Neuronal stem cell (in vitro differentiated cells): Measurements from ENCODE around the gene SENP7.
"Not testable (repeated sequence)": the region's sequence is repeated elsewhere in the genome, so short reads cannot be mapped to it uniquely, and the experiment has no call there.

Experiments used
- DNase-seq: peaks from one replicate; pipeline ENCODE4 v3.0.0-alpha.2; 2013; ENCODE audit warnings: low spot score
- H2AFZ ChIP-seq: one replicate; pipeline ENCODE4 v1.6.1; 2013; ENCODE audit warnings: mild to moderate bottlenecking, low read length, inconsistent platforms
- H2AK5ac ChIP-seq: 2 replicates; pipeline ENCODE4 v1.6.1; 2013; ENCODE audit warnings: low read depth, mild to moderate bottlenecking, inconsistent platforms, low read length, moderate library complexity, mixed read lengths
- H2BK120ac ChIP-seq: 2 replicates; pipeline ENCODE4 v1.6.1; 2013; ENCODE audit warnings: low read depth, mild to moderate bottlenecking, inconsistent platforms, low read length, moderate library complexity, mixed read lengths
- H2BK12ac ChIP-seq: one replicate; pipeline ENCODE4 v1.6.1; 2013; ENCODE audit warnings: low read length, inconsistent platforms
- H2BK15ac ChIP-seq: 2 replicates; pipeline ENCODE4 v1.6.1; 2013; ENCODE audit warnings: mild to moderate bottlenecking, low read length, inconsistent platforms, mixed read lengths
- H2BK5ac ChIP-seq: one replicate; pipeline ENCODE4 v1.6.1; 2013; ENCODE audit warnings: inconsistent platforms, mild to moderate bottlenecking, low read length, moderate library complexity
- H3K14ac ChIP-seq: one replicate; pipeline ENCODE4 v1.6.1; 2013; ENCODE audit warnings: low read length, inconsistent platforms
- H3K18ac ChIP-seq: 2 replicates; pipeline ENCODE4 v1.6.1; 2013; ENCODE audit warnings: low read length, inconsistent platforms
- H3K23ac ChIP-seq: 2 replicates; pipeline ENCODE4 v1.6.1; 2013; ENCODE audit warnings: low read depth, mild to moderate bottlenecking, mixed read lengths, low read length, inconsistent platforms; ENCODE audit not compliant: poor library complexity
- H3K27ac ChIP-seq: replicated peaks from 3 replicates; pipeline ENCODE4 v1.5.1; 2013; ENCODE audit warnings: low read length, inconsistent platforms
- H3K27me3 ChIP-seq, 3 experiments: 2 replicates each; pipeline ENCODE4 v1.6.1; 2013; ENCODE audit warnings: low read length in 3 of 3, mild to moderate bottlenecking in 2 of 3, inconsistent platforms in 1 of 3, low read depth in 1 of 3, mixed read lengths in 1 of 3, moderate library complexity in 1 of 3; ENCODE audit not compliant: control insufficient read depth in 3 of 3, insufficient read depth in 3 of 3
- H3K36me3 ChIP-seq, 2 donors: replicated peaks in 1 of 2; 2 replicates each; pipeline ENCODE4 v1.6.1; 2013; ENCODE audit warnings: low read length in 2 of 2; ENCODE audit not compliant: control insufficient read depth in 2 of 2, insufficient read depth in 2 of 2
- H3K4ac ChIP-seq: 2 replicates; pipeline ENCODE4 v1.6.1; 2013; ENCODE audit warnings: inconsistent platforms, mild to moderate bottlenecking, low read length, moderate library complexity
- H3K4me1 ChIP-seq, 2 donors: 1 replicate in 1 of 2; 2 replicates in 1 of 2; pipeline ENCODE4 v1.6.1; 2013; ENCODE audit warnings: low read length in 2 of 2, low read depth in 1 of 2; ENCODE audit not compliant: control insufficient read depth in 2 of 2, insufficient read depth in 1 of 2
- H3K4me2 ChIP-seq: one replicate; pipeline ENCODE4 v1.6.1; 2013; ENCODE audit warnings: mild to moderate bottlenecking, low read length, inconsistent platforms; ENCODE audit not compliant: insufficient read depth, poor library complexity, severe bottlenecking
- H3K4me3 ChIP-seq, 2 donors: 2 replicates each; pipeline ENCODE4 v1.5.1; 2013; ENCODE audit warnings: low read length in 2 of 2, mild to moderate bottlenecking in 2 of 2, inconsistent platforms in 1 of 2, moderate library complexity in 1 of 2
- H3K79me1 ChIP-seq: one replicate; pipeline ENCODE4 v1.6.1; 2013; ENCODE audit warnings: low read depth, mild to moderate bottlenecking, inconsistent platforms, low read length, moderate library complexity
- H3K9ac ChIP-seq: one replicate; pipeline ENCODE4 v1.6.1; 2013; ENCODE audit warnings: mild to moderate bottlenecking, low read depth, low read length, inconsistent platforms; ENCODE audit not compliant: poor library complexity
- H3K9me3 ChIP-seq, 2 donors: replicated peaks in 1 of 2; 2 replicates each; pipeline versions ENCODE3 to v1.6.1; 2013; ENCODE audit warnings: low read length in 2 of 2, mild to moderate bottlenecking in 2 of 2, inconsistent platforms in 1 of 2, low read depth in 1 of 2, mixed read lengths in 1 of 2, moderate library complexity in 1 of 2; ENCODE audit not compliant: control insufficient read depth in 2 of 2, insufficient read depth in 1 of 2
- H4K8ac ChIP-seq: one replicate; pipeline ENCODE4 v1.6.1; 2013; ENCODE audit warnings: low read depth, mild to moderate bottlenecking, inconsistent platforms, low read length, moderate library complexity
- H4K91ac ChIP-seq: one replicate; pipeline ENCODE4 v1.6.1; 2013; ENCODE audit warnings: low read length, low read depth, mild to moderate bottlenecking, inconsistent platforms; ENCODE audit not compliant: poor library complexity
- WGBS, 2 donors: extraction: QIAGEN DNeasy Blood & Tissue Kit; methylation state at CpG; one replicate each; pipeline ENCODE4 v1.1.7; 2013; ENCODE audit warnings: missing lambda C conversion rate in 2 of 2, mixed read lengths in 1 of 2; ENCODE audit not compliant: insufficient read length in 2 of 2, insufficient replicate concordance in 1 of 2; ENCODE audit errors: extremely low coverage in 2 of 2; 5-methylcytosine and 5-hydroxymethylcytosine counted together

The SENP7 gene

DNA sequence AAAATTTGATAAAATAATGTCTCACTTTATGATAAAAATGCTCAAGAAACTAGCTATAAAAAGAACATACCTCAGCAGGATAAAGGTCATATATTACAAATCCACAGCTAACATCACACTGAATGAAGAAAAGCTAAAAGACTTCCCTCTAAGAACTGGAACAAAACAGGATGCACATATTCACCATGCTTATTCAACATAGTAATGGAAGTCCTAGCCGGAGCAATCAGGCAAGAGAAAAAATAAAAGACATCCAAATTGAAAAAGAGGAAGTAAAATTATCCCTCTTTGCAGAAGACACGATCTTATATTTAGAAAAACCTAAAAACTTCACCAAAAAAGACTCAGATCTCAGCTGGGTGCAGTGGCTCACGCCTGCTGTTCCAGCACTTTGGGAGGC lies 34.0 kb downstream of the SENP7 start:
- Histone ChIP-seq H4K8ac (no peak overlapping the region), H3K4ac (no peak overlapping the region), H3K9me3 (no peaks in the 10 kb centered on the region), H3K23ac (no peak overlapping the region), H2AFZ (no peak overlapping the region), H2BK12ac (no peak overlapping the region), H2AK5ac (no peak overlapping the region), H3K18ac (no peak overlapping the region), H3K36me3 (peaks cover 2 to 12% of the 10 kb centered on the region in 2 donors), H3K14ac (no peak overlapping the region), H3K27ac (no peak overlapping the region), H3K9ac (no peak overlapping the region), H3K4me1 (no peaks in the 10 kb centered on the region), H2BK5ac (no peak overlapping the region), H2BK15ac (no peak overlapping the region), H3K4me2 (no peak overlapping the region), H4K91ac (no peak overlapping the region), H3K27me3 (no peaks in the 10 kb centered on the region), H3K4me3 (no peak overlapping the region), H3K79me1 (peaks cover 1% of the 10 kb centered on the region), H2BK120ac (no peak overlapping the region)
- WGBS, 2 donors = no CpG with 5 or more reads among the region's 3 CpGs
- DNase-seq = no peak

DNA sequence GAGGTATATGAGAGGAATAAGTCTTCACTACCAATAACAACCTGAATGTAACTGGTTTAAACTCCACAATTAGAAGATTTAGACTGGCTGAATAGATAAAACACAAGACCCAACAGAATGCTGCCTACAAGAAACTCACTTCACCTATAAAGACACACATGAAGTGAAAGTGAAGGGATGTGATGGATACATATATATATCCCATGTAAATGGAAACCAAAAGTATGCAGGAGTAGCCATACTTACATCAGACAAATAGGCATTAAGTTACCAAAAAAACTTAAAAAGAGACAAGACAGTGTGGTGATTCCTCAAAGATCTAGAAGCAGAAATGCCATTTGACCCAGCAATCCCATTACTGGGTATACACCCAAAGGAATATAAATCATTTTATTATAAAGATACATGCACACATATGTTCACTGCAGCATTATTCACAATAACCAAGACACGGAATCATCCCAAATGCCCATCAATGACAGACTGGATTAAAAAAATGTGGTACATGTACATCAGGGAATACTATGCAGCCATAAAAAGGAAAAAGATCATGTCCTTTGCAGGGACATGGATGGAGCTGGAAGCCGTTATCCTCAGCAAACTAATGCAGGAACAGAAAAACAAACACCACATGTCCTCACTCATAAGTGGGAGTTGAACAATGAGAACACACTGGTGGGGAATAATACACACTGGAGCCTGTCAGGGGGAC lies 38.0 kb downstream of the SENP7 start:
- not testable (repeated sequence) for H3K9me3 ChIP-seq, H2AFZ ChIP-seq, H3K4ac ChIP-seq, H4K91ac ChIP-seq, H3K4me3 ChIP-seq, H3K9ac ChIP-seq, H3K4me1 ChIP-seq, H3K14ac ChIP-seq, H2BK120ac ChIP-seq, H2BK12ac ChIP-seq, H2AK5ac ChIP-seq, H3K27me3 ChIP-seq, H3K23ac ChIP-seq, DNase-seq, H2BK15ac ChIP-seq, H3K4me2 ChIP-seq, H3K18ac ChIP-seq, H3K79me1 ChIP-seq, H3K27ac ChIP-seq, H2BK5ac ChIP-seq, H4K8ac ChIP-seq
- H3K36me3 ChIP-seq = peaks cover 2 to 12% of the 10 kb centered on the region in 2 donors
- no CpG with 5 or more reads among the region's 2 CpGs for WGBS, 2 donors

DNA sequence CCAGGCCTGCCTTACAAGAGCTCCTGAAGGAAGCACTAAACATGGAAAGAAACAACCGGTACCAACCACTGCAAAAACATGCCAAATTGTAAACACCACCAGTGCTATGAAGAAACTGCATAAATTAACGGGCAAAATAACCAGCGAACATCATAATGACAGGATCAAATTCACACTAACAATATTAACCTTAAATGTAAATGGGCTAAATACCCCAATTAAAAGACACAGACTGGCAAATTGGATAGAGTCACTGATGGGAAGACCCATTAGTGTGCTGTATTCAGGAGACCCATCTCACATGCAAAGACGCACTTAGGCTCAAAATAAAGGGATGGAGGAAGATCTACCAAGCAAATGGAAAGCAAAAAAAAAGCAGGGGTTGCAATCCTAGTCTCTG lies 44.3 kb downstream of the SENP7 start:
- not testable (repeated sequence) for H3K27me3 ChIP-seq, H3K4me2 ChIP-seq, H3K9me3 ChIP-seq, H3K14ac ChIP-seq, H2AK5ac ChIP-seq, H3K9ac ChIP-seq, H2BK12ac ChIP-seq, H3K23ac ChIP-seq, H2BK120ac ChIP-seq, H2AFZ ChIP-seq, H3K4me1 ChIP-seq, H3K18ac ChIP-seq, DNase-seq, H4K91ac ChIP-seq, H3K27ac ChIP-seq, H3K4me3 ChIP-seq, H3K4ac ChIP-seq, H3K79me1 ChIP-seq, H2BK5ac ChIP-seq, H2BK15ac ChIP-seq, H3K36me3 ChIP-seq, H4K8ac ChIP-seq
- no CpG with 5 or more reads among the region's 4 CpGs for WGBS, 2 donors

DNA sequence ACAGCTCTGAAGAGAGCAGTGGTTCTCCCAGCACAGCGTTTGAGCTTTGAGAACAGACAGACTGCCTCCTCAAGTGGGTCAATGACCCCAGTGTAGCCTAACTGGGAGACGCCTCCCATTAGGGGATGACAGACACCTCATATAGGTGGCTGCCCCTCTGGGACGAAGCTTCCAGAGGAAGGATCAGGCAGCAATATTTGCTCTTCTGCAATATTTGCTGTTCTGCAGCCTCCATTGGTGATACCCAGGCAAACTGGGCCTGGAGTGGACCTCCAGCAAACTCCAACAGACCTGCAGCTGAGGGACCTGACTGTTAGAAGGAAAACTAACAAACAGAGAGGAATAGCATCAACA lies 45.7 kb downstream of the SENP7 start:
- not testable (repeated sequence) for H3K36me3 ChIP-seq, H4K91ac ChIP-seq, DNase-seq, H3K23ac ChIP-seq, H2BK15ac ChIP-seq, H2BK12ac ChIP-seq, H3K9me3 ChIP-seq, H3K4me1 ChIP-seq, H2AK5ac ChIP-seq, H3K4ac ChIP-seq, H4K8ac ChIP-seq, H2BK120ac ChIP-seq, H2BK5ac ChIP-seq, H3K18ac ChIP-seq, H3K4me2 ChIP-seq, H3K79me1 ChIP-seq, H3K9ac ChIP-seq, H3K27me3 ChIP-seq, H3K27ac ChIP-seq
- Histone ChIP-seq H2AFZ (peak overlapping the region; percentile 85), H3K4me3 (peak overlapping the region in 1 of 2 donors; percentile 42), H3K14ac (peak overlapping the region; percentile 63)
- WGBS, 2 donors = no CpG with 5 or more reads among the region's 3 CpGs
